Erythroblast (primary cell): ENCODE measurements around the gene ANKRD13B.

ENCODE experiments used
- GATA1 ChIP-seq: IDR thresholded peaks from 2 replicates; pipeline ENCODE4 v1.6.1; 2011; ENCODE audit warnings: low read depth, mild to moderate bottlenecking, control low read depth, low read length, moderate library complexity
- POLR2A ChIP-seq: IDR thresholded peaks from 2 replicates; pipeline ENCODE4 v1.6.1; 2011; ENCODE audit warnings: mild to moderate bottlenecking, low read length

GRCh38 chr17:29633886-29634285 is 41.0 kb downstream of the ANKRD13B start:
- TF ChIP-seq POLR2A (no peak), GATA1 (no peak)
